Endodermal cell (in vitro differentiated cells): Measurements from ENCODE around the gene MAGI3. TPM values are rescaled to one million over a fixed set of nuclear protein-coding genes. Genes with fewer than 3 reads are reported as not detected.

ENCODE experiments used
- DNase-seq: peaks from one replicate; pipeline ENCODE4 v3.0.0-alpha.2; 2017
- H3K27ac ChIP-seq: 2 replicates; pipeline ENCODE4 v1.5.1; 2013; ENCODE audit warnings: mild to moderate bottlenecking, low read depth, low read length, moderate library complexity
- H3K27me3 ChIP-seq: 2 replicates; pipeline ENCODE4 v1.6.1; 2013; ENCODE audit warnings: mild to moderate bottlenecking, low read length, moderate library complexity; ENCODE audit not compliant: insufficient read depth, control insufficient read depth, poor library complexity, severe bottlenecking
- H3K36me3 ChIP-seq: 2 replicates; pipeline ENCODE4 v1.7.0; 2013; ENCODE audit warnings: mild to moderate bottlenecking, low read length, moderate library complexity; ENCODE audit not compliant: control insufficient read depth, insufficient read depth
- H3K4me1 ChIP-seq: one replicate; pipeline ENCODE4 v1.7.0; 2013; ENCODE audit warnings: low read length; ENCODE audit not compliant: control insufficient read depth, insufficient read depth
- H3K4me3 ChIP-seq: 2 replicates; pipeline ENCODE4 v1.5.1; 2013; ENCODE audit warnings: mild to moderate bottlenecking, low read length, moderate library complexity
- H3K9ac ChIP-seq: 2 replicates; pipeline ENCODE4 v1.6.1; 2013; ENCODE audit warnings: mild to moderate bottlenecking, low read length, moderate library complexity; ENCODE audit not compliant: poor library complexity, severe bottlenecking; ENCODE audit errors: extremely low read depth
- H3K9me3 ChIP-seq: 2 replicates; pipeline ENCODE4 v1.6.1; 2013; ENCODE audit warnings: mild to moderate bottlenecking, low read length, moderate library complexity; ENCODE audit not compliant: control insufficient read depth
- H3K27ac Mint-ChIP-seq: 2 replicates; pipeline ENCODE4 v1.8.0; 2020; ENCODE audit warnings: mixed read lengths
- H3K27me3 Mint-ChIP-seq: 2 replicates; pipeline ENCODE4 v1.8.0; 2021; ENCODE audit warnings: mild to moderate bottlenecking, mixed read lengths; ENCODE audit not compliant: insufficient read depth
- H3K36me3 Mint-ChIP-seq: 2 replicates; pipeline ENCODE4 v1.8.0; 2020; ENCODE audit warnings: low read depth, mixed read lengths
- H3K4me1 Mint-ChIP-seq: 2 replicates; pipeline ENCODE4 v1.8.0; 2020; ENCODE audit warnings: mixed read lengths
- H3K4me3 Mint-ChIP-seq: 2 replicates; pipeline ENCODE4 v1.8.0; 2020; ENCODE audit warnings: mild to moderate bottlenecking, moderate library complexity, mixed read lengths
- H3K9me3 Mint-ChIP-seq: 2 replicates; pipeline ENCODE4 v1.8.0; 2020; ENCODE audit warnings: mild to moderate bottlenecking, mixed read lengths
- CTCF ChIP-seq: fragments of 200-600 bp; sonication (generic); conservative IDR thresholded peaks from 2 replicates; pipeline ENCODE4 v1.5.0; 2021; ENCODE audit warnings: antibody characterized with exemption, mild to moderate bottlenecking
- WGBS, 2 experiments: methylation state at CpG; one replicate each; pipeline versions ENCODE4 v1.1.5 to v1.1.7; 2013; ENCODE audit warnings: missing lambda C conversion rate in 2 of 2, mixed read lengths in 1 of 2; ENCODE audit not compliant: insufficient coverage in 1 of 2, insufficient read length in 1 of 2; 5-methylcytosine and 5-hydroxymethylcytosine counted together
- total RNA-seq, 2 donors: library from RNA; stranded (reverse); fragmentation: NEBNext Ultra II Directional in 1 of 2; extraction: Animal tissue kit (Norgen Biotek cat#: 25700) in 1 of 2; gene quantifications; 2 replicates in 1 of 2; 3 replicates in 1 of 2; pipeline ENCODE4 v1.2.1, GENCODE V29; 2021

Gene MAGI3
- total RNA-seq, 2 donors from 2014 or later: 27.1 to 27.4 TPM

GRCh38 chr1:113665071-113665470 lies 274.8 kb downstream of the MAGI3 start:
- Mint-ChIP-seq H3K4me3 (no peak overlapping the region), H3K27me3 (no peaks in the 10 kb centered on the region), H3K36me3 (peaks cover 26% of the 10 kb centered on the region), H3K27ac (no peak overlapping the region), H3K4me1 (peaks cover 2% of the 10 kb centered on the region), H3K9me3 (no peaks in the 10 kb centered on the region)
- no peak for DNase-seq
- Histone ChIP-seq H3K9me3 (peaks cover 13% of the 10 kb centered on the region), H3K27ac (no peak overlapping the region), H3K4me1 (no peaks in the 10 kb centered on the region), H3K4me3 (no peak overlapping the region), H3K36me3 (peaks cover 48% of the 10 kb centered on the region), H3K9ac (no peak overlapping the region), H3K27me3 (no peaks in the 10 kb centered on the region)
- no peak for TF ChIP-seq CTCF

- no peak overlapping the region for H3K4me3 Mint-ChIP-seq
- no peaks in the 10 kb centered on the region for H3K27me3 ChIP-seq
- H3K4me3 ChIP-seq: no peak overlapping the region
- peaks cover 13% of the 10 kb centered on the region for H3K9me3 ChIP-seq
- H3K36me3 Mint-ChIP-seq: peaks cover 23% of the 10 kb centered on the region
- peaks cover 44% of the 10 kb centered on the region for H3K36me3 ChIP-seq
- no peak for DNase-seq
- H3K27me3 Mint-ChIP-seq: no peaks in the 10 kb centered on the region
- no peak overlapping the region for H3K27ac ChIP-seq
- 87 to 100% methylated on average over 1 to 2 of the region's 2 CpGs for WGBS, 2 experiments
- H3K27ac Mint-ChIP-seq: no peak overlapping the region
- no peak overlapping the region for H3K9ac ChIP-seq
- no peak for TF ChIP-seq CTCF
- no peaks in the 10 kb centered on the region for H3K4me1 ChIP-seq
- peaks cover 10% of the 10 kb centered on the region for H3K4me1 Mint-ChIP-seq
- H3K9me3 Mint-ChIP-seq: no peaks in the 10 kb centered on the region
These were observed 275.8 kb downstream of the MAGI3 start for GRCh38 chr1:113666126-113666525.

- Histone ChIP-seq H3K9ac (no peak overlapping the region), H3K27me3 (no peaks in the 10 kb centered on the region), H3K4me1 (no peaks in the 10 kb centered on the region), H3K27ac (no peak overlapping the region), H3K4me3 (no peak overlapping the region), H3K36me3 (peaks cover 62% of the 10 kb centered on the region), H3K9me3 (peaks cover 13% of the 10 kb centered on the region)
- peaks cover 11% of the 10 kb centered on the region for H3K4me1 Mint-ChIP-seq
- no peaks in the 10 kb centered on the region for H3K9me3 Mint-ChIP-seq
- H3K4me3 Mint-ChIP-seq: no peak overlapping the region
- peak; percentile 48 for TF ChIP-seq CTCF
- WGBS, 2 experiments: 17 to 29% methylated on average over 1 of the region's 1 CpG
- DNase-seq: peak; percentile 46
- peaks cover 29% of the 10 kb centered on the region for H3K36me3 Mint-ChIP-seq
- no peak overlapping the region for H3K27ac Mint-ChIP-seq
- no peaks in the 10 kb centered on the region for H3K27me3 Mint-ChIP-seq
These were observed 279.7 kb downstream of the MAGI3 start for GRCh38 chr1:113669988-113670387.
